Activated T-cell treated with anti-CD3 and anti-CD28 coated beads, Interleukin-2, amount 50 U/mL, for 24 hours (primary cell): ENCODE data around the gene KLRC4.
"Not testable (repeated sequence)": the region's sequence is repeated elsewhere in the genome, so short reads cannot be mapped to it uniquely, and the experiment has no call there.

Experiments
- DNase-seq: peaks from one replicate; pipeline ENCODE4 v3.0.0-alpha.2; 2020
- H3K27ac Mint-ChIP-seq: 2 replicates; pipeline ENCODE4 v1.8.0; 2020; ENCODE audit warnings: mild to moderate bottlenecking, mixed read lengths
- H3K27me3 Mint-ChIP-seq: 2 replicates; pipeline ENCODE4 v1.8.0; 2020; ENCODE audit warnings: mixed read lengths
- H3K36me3 Mint-ChIP-seq: 2 replicates; pipeline ENCODE4 v1.8.0; 2020; ENCODE audit warnings: low read depth, mixed read lengths
- H3K4me1 Mint-ChIP-seq: 2 replicates; pipeline ENCODE4 v1.8.0; 2020; ENCODE audit warnings: low read depth, mixed read lengths
- H3K4me3 Mint-ChIP-seq: 2 replicates; pipeline ENCODE4 v1.8.0; 2020; ENCODE audit warnings: mild to moderate bottlenecking, moderate library complexity, mixed read lengths
- H3K9me3 Mint-ChIP-seq: 2 replicates; pipeline ENCODE4 v1.8.0; 2020; ENCODE audit warnings: mixed read lengths

The KLRC4 gene

GRCh38 chr12:10389904-10390303, 19.7 kb downstream of the KLRC4 start, which contains the start of gene KLRK1:
KLRK1 (minus strand) TSS chr12:10390041; CDS start chr12:10388810, 1,231 bp downstream.
- no peak for DNase-seq
- peak within 1 kb of the TSS; percentile 81 for H3K27ac Mint-ChIP-seq
- peak within 1 kb of the TSS; percentile 79 for H3K4me3 Mint-ChIP-seq
- peaks cover 18% of the 10 kb centered on the region for H3K36me3 Mint-ChIP-seq
- H3K27me3 Mint-ChIP-seq = peaks cover 3% of the 10 kb centered on the region
- H3K4me1 Mint-ChIP-seq = peaks cover 37% of the 10 kb centered on the region
- H3K9me3 Mint-ChIP-seq = no peaks in the 10 kb centered on the region

GRCh38 chr12:10388624-10389413, 20.7 kb downstream of the KLRC4 start:
- H3K27ac Mint-ChIP-seq = peak overlapping the region; percentile 81
- H3K4me1 Mint-ChIP-seq = peaks cover 39% of the 10 kb centered on the region
- peak overlapping the region; percentile 79 for H3K4me3 Mint-ChIP-seq
- H3K9me3 Mint-ChIP-seq = peaks cover 1% of the 10 kb centered on the region
- H3K27me3 Mint-ChIP-seq = peaks cover 9% of the 10 kb centered on the region
- no peak for DNase-seq
- H3K36me3 Mint-ChIP-seq = peaks cover 29% of the 10 kb centered on the region

GRCh38 chr12:10387498-10387897, 22.1 kb downstream of the KLRC4 start:
- H3K4me3 Mint-ChIP-seq = peak overlapping the region; percentile 72

GRCh38 chr12:10386857-10387256, 22.7 kb downstream of the KLRC4 start:
- Mint-ChIP-seq H3K36me3 (peaks cover 38% of the 10 kb centered on the region), H3K4me1 (peaks cover 32% of the 10 kb centered on the region), H3K9me3 (peaks cover 1% of the 10 kb centered on the region), H3K27me3 (peaks cover 12% of the 10 kb centered on the region), H3K27ac (peak overlapping the region; percentile 89), H3K4me3 (peak overlapping the region; percentile 73)
- DNase-seq = no peak

More at GRCh38 chr12:10387498-10387897, 22.1 kb downstream of the KLRC4 start:
- DNase-seq = peak; percentile 29
- Mint-ChIP-seq H3K4me1 (peaks cover 36% of the 10 kb centered on the region), H3K36me3 (peaks cover 33% of the 10 kb centered on the region), H3K27ac (peak overlapping the region; percentile 83)
- H3K27me3 Mint-ChIP-seq, H3K9me3 Mint-ChIP-seq: not testable (repeated sequence)

GRCh38 chr12:10385166-10385613, 24.4 kb downstream of the KLRC4 start:
- H3K4me1 Mint-ChIP-seq = peaks cover 36% of the 10 kb centered on the region
- H3K36me3 Mint-ChIP-seq = peaks cover 47% of the 10 kb centered on the region
- peak overlapping the region; percentile 66 for H3K4me3 Mint-ChIP-seq
- peaks cover 12% of the 10 kb centered on the region for H3K27me3 Mint-ChIP-seq
- H3K9me3 Mint-ChIP-seq = peaks cover 1% of the 10 kb centered on the region
- peak overlapping the region; percentile 85 for H3K27ac Mint-ChIP-seq
- no peak for DNase-seq

- peak overlapping the region; percentile 66 for H3K4me3 Mint-ChIP-seq
- no peak for DNase-seq
- peaks cover 1% of the 10 kb centered on the region for H3K9me3 Mint-ChIP-seq
- peaks cover 50% of the 10 kb centered on the region for H3K36me3 Mint-ChIP-seq
- peaks cover 11% of the 10 kb centered on the region for H3K27me3 Mint-ChIP-seq
- peaks cover 34% of the 10 kb centered on the region for H3K4me1 Mint-ChIP-seq
- H3K27ac Mint-ChIP-seq = peak overlapping the region; percentile 85
These were observed 25.4 kb downstream of the KLRC4 start for GRCh38 chr12:10384191-10384590.

- Mint-ChIP-seq H3K27ac (peak overlapping the region; percentile 93), H3K4me1 (peaks cover 44% of the 10 kb centered on the region), H3K9me3 (peaks cover 1% of the 10 kb centered on the region), H3K36me3 (peaks cover 60% of the 10 kb centered on the region), H3K27me3 (peaks cover 9% of the 10 kb centered on the region), H3K4me3 (peak overlapping the region; percentile 66)
- DNase-seq = peak; percentile 32
These were observed 27.5 kb downstream of the KLRC4 start for GRCh38 chr12:10381928-10382628.

GRCh38 chr12:10378737-10379136, 30.8 kb downstream of the KLRC4 start:
- Mint-ChIP-seq H3K4me3 (peak overlapping the region; percentile 15), H3K27ac (peak overlapping the region; percentile 86), H3K36me3 (peaks cover 58% of the 10 kb centered on the region), H3K4me1 (peaks cover 51% of the 10 kb centered on the region)
- H3K9me3 Mint-ChIP-seq, H3K27me3 Mint-ChIP-seq: not testable (repeated sequence)
- peak; percentile 29 for DNase-seq

- H3K36me3 Mint-ChIP-seq = peaks cover 66% of the 10 kb centered on the region
These were observed 34.9 kb downstream of the KLRC4 start for GRCh38 chr12:10374624-10375018.

GRCh38 chr12:10372559-10372958, 37.0 kb downstream of the KLRC4 start:
- no peak overlapping the region for H3K4me3 Mint-ChIP-seq
- H3K36me3 Mint-ChIP-seq = peaks cover 67% of the 10 kb centered on the region
- peak overlapping the region; percentile 74 for H3K27ac Mint-ChIP-seq
- DNase-seq = peak; percentile 34
- H3K9me3 Mint-ChIP-seq = peaks cover 6% of the 10 kb centered on the region
- peaks cover 66% of the 10 kb centered on the region for H3K4me1 Mint-ChIP-seq
- H3K27me3 Mint-ChIP-seq = no peaks in the 10 kb centered on the region

More at GRCh38 chr12:10374624-10375018, 34.9 kb downstream of the KLRC4 start:
- peaks cover 64% of the 10 kb centered on the region for H3K4me1 Mint-ChIP-seq
- H3K27me3 Mint-ChIP-seq = no peaks in the 10 kb centered on the region
- DNase-seq = no peak
- H3K4me3 Mint-ChIP-seq = peak overlapping the region; percentile 39
- H3K27ac Mint-ChIP-seq = peak overlapping the region; percentile 81
- H3K9me3 Mint-ChIP-seq = no peaks in the 10 kb centered on the region

GRCh38 chr12:10371893-10372535, 37.5 kb downstream of the KLRC4 start:
- not testable (repeated sequence) for H3K4me3 Mint-ChIP-seq, H3K27me3 Mint-ChIP-seq, DNase-seq, H3K9me3 Mint-ChIP-seq
- Mint-ChIP-seq H3K4me1 (peaks cover 70% of the 10 kb centered on the region), H3K36me3 (peaks cover 68% of the 10 kb centered on the region), H3K27ac (peak overlapping the region; percentile 85)

GRCh38 chr12:10369557-10370415, 39.8 kb downstream of the KLRC4 start:
- Mint-ChIP-seq H3K36me3 (peaks cover 58% of the 10 kb centered on the region), H3K4me3 (peak overlapping the region; percentile 28), H3K27ac (peak overlapping the region; percentile 90), H3K9me3 (peaks cover 7% of the 10 kb centered on the region), H3K27me3 (no peaks in the 10 kb centered on the region), H3K4me1 (peaks cover 61% of the 10 kb centered on the region)
- peak; percentile 28 for DNase-seq

- no peaks in the 10 kb centered on the region for H3K27me3 Mint-ChIP-seq
- peaks cover 48% of the 10 kb centered on the region for H3K4me1 Mint-ChIP-seq
- peak overlapping the region; percentile 82 for H3K27ac Mint-ChIP-seq
- peak overlapping the region; percentile 19 for H3K4me3 Mint-ChIP-seq
- DNase-seq = no peak
- peaks cover 47% of the 10 kb centered on the region for H3K36me3 Mint-ChIP-seq
- peaks cover 7% of the 10 kb centered on the region for H3K9me3 Mint-ChIP-seq
These were observed 41.1 kb downstream of the KLRC4 start for GRCh38 chr12:10368206-10369171.
